22Rv1 (cell line): Measurements from ENCODE around the gene IL5.
A peak's percentile ranks its signal among the peaks of the same experiment; 100 is the strongest.
"Not testable (repeated sequence)": the region's sequence is repeated elsewhere in the genome, so short reads cannot be mapped to it uniquely, and the experiment has no call there.

Experiments
- H3K27ac ChIP-seq: fragments of 450-650 bp; 2 replicates; pipeline ENCODE4 v1.5.1; 2017
- ZFX ChIP-seq: fragments of 450-650 bp; IDR thresholded peaks from 2 replicates; pipeline ENCODE4 v1.6.1; 2017; ENCODE audit warnings: antibody characterized with exemption, borderline replicate concordance
- TF ChIP-seq, protein P1 (sequence below): fragments of 450-650 bp; IDR thresholded peaks from 2 replicates; pipeline ENCODE4 v1.5.1; 2017; ENCODE audit warnings: mild to moderate bottlenecking

IL5 gene

DNA sequence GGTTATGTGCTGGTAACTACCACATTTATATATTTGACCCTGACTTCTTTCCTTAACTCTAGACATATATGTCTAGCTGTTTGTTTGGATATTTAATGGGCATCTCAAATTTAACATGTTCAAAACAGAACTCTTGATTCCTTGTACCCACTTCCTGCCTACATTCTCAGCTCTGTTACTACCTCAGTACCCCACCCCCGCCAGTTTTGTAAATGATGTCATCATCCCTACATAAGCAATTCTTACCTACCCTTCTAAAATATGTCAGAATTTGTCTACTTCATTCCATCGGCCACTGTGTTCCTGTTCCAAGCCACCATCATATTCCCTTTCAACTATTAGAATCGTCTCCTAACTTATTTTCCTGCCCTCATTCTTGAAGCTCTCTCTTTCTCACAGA lies 18.3 kb upstream of the IL5 start:
- TF ChIP-seq ZFX = no peak
- TF ChIP-seq, protein P1, sequence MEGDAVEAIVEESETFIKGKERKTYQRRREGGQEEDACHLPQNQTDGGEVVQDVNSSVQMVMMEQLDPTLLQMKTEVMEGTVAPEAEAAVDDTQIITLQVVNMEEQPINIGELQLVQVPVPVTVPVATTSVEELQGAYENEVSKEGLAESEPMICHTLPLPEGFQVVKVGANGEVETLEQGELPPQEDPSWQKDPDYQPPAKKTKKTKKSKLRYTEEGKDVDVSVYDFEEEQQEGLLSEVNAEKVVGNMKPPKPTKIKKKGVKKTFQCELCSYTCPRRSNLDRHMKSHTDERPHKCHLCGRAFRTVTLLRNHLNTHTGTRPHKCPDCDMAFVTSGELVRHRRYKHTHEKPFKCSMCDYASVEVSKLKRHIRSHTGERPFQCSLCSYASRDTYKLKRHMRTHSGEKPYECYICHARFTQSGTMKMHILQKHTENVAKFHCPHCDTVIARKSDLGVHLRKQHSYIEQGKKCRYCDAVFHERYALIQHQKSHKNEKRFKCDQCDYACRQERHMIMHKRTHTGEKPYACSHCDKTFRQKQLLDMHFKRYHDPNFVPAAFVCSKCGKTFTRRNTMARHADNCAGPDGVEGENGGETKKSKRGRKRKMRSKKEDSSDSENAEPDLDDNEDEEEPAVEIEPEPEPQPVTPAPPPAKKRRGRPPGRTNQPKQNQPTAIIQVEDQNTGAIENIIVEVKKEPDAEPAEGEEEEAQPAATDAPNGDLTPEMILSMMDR = no peak
- H3K27ac ChIP-seq = no peak overlapping the region

DNA sequence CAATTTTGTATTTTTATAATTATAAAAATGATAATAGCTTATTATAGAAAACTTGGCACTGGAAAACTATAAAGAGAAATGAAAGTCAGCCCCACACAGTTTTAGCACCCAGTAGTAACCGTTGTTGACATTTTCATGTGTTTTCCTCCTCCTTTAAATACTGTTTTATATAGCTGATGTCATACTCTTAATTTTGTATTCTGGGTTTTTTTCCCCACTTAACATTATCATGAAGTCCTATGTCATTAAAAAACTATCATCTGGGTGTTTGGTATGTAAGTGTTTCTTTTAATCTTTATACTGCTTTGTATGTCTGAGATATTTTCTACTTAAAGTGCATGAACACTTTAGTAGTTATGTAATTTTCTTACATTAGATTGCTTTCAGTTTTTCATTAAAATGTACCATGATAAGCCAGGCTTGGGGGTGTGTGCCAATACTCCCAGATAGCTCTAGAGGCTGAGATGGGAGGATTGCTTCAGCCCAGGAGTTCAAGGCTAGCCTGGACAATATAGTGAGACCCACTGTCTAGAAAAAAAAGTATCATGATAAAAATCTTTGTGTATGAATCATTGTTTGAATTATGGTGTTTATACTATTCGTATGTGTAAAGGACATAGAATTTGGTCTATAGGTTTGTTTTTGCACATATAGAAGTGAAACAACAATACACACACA lies 16.2 kb upstream of the IL5 start:
- TF ChIP-seq ZFX = no peak
- TF ChIP-seq, protein P1 = no peak
- no peak overlapping the region for H3K27ac ChIP-seq

DNA sequence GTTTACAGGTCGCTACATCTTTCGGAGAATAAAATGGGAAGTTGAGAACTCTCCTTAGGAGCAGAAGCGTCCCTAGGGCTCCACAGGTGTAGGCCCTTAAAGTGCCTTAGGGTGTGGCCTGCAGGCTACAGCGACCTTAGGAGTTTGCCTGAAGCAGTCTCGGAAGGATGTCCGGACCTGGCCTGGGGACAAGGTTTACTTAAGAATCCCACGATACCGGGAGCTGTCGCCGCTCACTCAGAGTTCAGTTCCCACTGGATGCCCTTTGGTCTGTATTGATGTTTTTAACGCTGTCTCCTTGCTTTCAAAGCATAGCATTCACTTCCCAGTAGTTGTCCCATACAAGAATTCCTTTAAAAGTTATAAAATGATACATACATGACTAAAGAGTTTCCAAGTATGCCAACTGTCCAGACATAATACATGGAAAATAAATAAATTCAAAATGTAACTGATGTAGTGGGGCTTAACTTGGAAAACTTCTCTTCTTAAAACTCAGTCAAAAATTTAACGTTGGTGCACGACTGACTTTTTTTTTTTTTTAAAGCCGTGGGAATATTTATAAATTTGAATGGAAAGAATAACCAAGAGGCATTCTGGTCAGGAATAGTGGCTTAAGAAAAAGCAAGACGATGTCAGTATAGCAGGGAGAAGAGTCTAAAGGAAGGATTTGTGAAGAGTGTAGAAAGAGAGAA lies 14.3 kb upstream of the IL5 start:
- H3K27ac ChIP-seq = peak overlapping the region; percentile 93
- TF ChIP-seq ZFX = no peak
- TF ChIP-seq, protein P1 = no peak

GRCh38 chr5:132556763-132557477 lies 13.6 kb upstream of the IL5 start, which contains the start of gene RAD50:
TSS of gene RAD50 (plus strand) at chr5:132556977. CDS start at chr5:132557325, 348 bp downstream.
- TF ChIP-seq, protein P1 = no peak
- no peak for TF ChIP-seq ZFX
- H3K27ac ChIP-seq = peak within 1 kb of the TSS; percentile 93

DNA sequence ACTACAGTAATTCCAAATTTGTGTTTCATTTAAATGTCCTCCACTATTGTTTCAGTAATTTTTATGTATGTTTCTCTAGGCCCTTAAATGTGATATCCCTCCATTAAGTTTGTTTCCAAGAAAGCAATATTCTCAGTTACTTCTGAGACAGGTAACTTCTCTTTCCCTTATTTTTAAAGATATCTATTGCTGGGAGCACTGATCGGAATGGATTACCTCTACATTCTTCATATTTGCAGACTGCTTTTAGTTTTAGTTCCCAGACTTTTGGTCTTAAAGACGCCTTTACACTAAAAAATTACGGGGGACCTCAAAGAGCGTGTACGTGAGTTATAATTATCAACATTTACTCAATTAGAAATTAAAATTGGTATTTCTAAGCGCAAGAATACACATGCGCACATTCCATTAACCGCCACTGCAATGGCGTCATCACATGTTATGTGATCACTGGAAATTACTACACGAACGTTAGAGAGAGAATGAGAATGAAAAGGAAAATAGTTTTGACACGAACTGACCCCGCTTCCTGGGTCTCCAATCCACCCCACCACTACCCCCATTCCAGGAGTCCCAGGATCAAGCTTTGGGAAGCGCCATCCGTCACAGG lies 12.9 kb upstream of the IL5 start:
- H3K27ac ChIP-seq = peak overlapping the region; percentile 93
- TF ChIP-seq ZFX = no peak
- TF ChIP-seq, protein P1 = no peak

DNA sequence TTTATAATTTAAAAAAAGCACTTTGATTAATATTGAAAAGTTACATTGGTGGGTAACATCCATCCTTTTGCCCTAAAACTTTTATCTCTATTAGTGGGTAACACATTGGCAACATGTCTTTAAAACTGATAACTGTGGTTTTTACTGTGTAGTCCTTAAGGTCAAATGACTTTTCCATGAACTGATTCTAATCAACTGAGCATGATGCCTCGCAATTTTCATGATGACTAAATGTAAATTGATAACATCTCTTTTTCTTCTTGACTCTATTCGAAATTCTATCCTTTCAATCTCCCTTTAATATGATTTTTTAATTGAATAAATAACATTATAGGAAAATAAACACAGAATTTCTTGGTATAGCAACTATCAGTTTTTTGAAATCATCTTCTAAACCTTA lies 6.3 kb upstream of the IL5 start:
- no peak for TF ChIP-seq ZFX
- no peak overlapping the region for H3K27ac ChIP-seq

DNA sequence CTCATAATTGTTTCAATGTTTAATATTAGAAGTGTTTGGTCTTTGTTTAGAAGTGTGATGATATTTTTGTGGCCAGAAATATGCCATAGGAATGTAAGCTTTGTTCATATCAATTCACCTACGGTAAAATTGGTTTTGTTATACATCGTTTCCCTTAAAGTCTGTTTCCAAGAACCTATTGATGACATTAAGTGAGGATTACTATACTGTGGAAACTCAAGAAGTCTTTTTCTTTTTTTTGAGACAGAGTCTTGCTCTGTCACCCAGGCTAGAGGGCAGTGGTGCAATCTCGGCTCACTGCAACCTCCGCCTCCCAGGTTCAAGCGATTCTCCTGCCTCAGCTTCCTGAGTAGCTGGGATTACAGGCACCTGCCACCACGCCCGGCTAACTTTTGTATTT lies 5.5 kb upstream of the IL5 start:
- not testable (repeated sequence) for H3K27ac ChIP-seq

- TF ChIP-seq, protein P1 = no peak
- no peak for TF ChIP-seq ZFX
- H3K27ac ChIP-seq = no peak overlapping the region
Measured at GRCh38 chr5:132547269-132547668, 3.9 kb upstream of the IL5 start.
